Embryonic facial prominence (tissue), 1 donor: ENCODE measurements around the gene FAM3A.

ENCODE experiments used
- DNase-seq: peaks from one replicate; pipeline ENCODE4 v3.0.0-alpha.2; 2016; ENCODE audit errors: extremely low spot score

Gene FAM3A

DNA sequence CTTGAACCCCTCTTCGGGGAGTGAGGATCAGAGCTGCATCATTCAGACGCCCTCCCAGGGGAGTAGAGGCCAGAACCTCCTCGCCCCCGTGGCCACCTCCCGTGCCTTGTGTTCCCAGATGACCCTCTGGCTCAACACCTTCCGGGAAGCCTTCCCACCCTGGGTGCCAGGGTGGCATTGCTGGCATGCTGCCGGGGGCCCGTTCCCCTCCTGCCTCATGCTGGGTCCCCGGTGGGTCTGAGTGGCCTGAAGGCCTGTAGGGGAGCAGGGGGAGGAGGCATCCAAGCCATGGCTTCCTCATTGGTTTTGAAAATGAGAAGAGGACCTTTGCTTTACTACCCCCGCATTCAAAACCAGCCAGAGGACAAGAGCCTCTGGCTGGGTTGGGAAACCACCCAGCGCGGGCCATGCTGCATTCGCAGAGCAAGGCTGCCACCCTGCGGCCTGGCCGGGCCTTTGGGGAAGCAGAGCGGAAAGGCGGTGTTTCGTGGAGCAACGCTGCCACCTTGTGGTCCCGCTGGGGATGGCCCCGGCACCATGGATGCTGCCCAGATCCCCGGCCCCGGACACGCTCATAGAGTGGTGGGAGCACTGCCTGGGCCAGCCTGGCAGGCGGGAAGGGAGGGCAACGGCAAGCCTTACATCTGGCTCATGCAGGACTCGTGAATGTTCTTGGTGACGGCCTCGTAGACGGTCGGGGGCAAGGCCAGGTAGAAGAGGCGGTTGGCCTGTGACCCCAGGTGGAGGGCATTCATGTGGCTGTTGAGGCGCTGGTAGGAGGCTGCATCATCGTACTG is 18.7 kb upstream of the FAM3A start:
- DNase-seq: peak; percentile 46

DNA sequence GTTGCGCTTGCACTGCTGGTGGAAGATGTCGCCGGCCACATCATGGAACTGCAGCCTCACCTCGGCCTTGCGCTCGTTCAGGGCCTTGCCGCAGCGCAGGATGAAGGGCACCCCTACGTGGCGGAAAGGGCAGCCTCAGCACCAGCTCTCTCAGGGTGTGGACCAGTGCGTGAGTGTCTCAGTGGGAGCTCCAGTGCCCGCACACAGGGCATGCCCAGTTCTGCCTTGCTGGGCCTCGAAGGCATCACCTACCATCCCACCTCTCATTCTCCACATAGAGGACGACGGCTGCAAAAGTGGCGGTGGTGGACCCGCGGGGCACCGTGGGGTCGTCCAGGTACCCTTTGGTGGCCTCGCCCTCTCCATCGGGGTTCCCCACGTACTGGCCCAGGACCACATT is 16.7 kb upstream of the FAM3A start:
- no peak for DNase-seq

- no peak for DNase-seq
Observed at GRCh38 chrX:154531626-154532025, 15.6 kb upstream of the FAM3A start.

- DNase-seq: no peak
Observed at GRCh38 chrX:154530286-154530685, 14.3 kb upstream of the FAM3A start.

GRCh38 chrX:154529206-154529612 is 13.2 kb upstream of the FAM3A start:
- no peak for DNase-seq

- DNase-seq: peak; percentile 77
Observed at GRCh38 chrX:154526901-154527675, 11.1 kb upstream of the FAM3A start.

DNA sequence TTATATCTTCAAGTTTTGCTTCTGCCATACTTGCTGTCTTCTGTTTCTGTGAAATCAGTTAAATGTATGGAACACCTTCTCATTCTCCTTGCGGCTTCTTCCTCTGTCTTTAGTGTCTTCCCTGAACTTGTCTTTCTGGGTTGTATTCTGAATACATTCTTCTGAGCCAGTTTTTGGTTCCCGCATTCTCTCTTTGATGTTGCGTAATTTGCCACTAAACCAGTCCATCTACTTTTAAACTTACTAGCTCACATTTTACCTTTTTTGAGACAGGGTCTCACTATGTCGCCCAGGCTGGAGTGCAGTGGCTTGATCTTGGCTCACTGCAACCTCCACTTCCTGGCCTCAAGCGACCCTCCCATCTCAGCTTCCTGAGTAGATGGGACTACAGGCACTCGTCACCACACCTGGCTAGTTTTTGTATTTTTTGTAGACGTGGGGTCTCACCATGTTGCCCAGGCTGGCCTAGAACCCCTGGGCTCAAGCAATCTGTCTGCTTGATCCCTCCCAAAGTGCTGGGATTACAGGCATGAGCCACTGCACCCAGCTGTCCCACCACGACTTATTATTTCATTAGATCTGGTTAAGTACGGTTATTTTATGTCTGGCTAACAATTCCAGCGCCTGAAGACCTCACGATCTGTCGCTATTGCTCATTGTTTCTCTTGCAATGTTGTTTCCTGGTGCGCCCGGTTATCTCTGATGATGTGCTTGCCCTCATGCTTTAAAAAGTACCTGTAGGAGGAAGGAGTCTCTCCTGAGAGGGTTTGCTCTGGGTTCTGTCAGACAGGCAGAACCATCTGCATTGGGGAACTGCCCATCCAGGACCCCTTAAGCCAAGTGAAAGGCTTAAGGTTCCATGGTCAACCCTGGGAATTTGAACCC is 9.8 kb upstream of the FAM3A start:
- no peak for DNase-seq

GRCh38 chrX:154519389-154519788 is 3.4 kb upstream of the FAM3A start:
- no peak for DNase-seq

DNA sequence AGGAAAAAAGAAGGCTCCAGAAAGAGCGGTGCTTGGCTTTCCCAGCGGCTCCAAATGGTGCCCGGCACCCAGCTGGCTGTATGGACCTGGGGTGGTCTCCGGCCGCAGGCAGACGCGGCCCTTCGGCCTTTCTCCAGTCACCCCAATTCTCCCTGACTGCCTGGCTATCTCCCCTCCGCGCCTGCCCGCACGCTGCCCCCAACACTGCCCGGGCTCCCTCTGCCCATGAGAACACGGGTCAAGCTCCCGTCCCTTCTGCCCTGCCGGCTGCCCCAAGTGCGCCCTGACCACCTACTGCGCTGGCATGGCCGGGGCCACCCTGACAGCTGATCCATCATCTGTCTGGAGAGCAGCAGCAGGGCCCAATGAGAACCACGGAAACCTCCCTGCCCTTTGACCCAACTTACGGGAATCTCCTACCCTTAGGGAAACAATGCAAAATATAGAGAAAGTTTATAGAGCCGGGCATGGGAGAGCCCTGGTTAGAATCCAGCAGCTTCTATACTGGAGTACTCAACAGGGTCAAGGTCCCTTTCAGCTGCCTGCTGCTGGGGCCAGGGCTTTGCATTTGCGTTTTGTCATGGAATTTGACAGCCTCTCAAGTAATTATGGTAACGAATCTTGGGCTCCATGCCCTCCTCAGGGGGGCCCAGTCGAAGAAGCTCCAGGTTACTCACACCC is 1.2 kb upstream of the FAM3A start:
- no peak for DNase-seq

DNA sequence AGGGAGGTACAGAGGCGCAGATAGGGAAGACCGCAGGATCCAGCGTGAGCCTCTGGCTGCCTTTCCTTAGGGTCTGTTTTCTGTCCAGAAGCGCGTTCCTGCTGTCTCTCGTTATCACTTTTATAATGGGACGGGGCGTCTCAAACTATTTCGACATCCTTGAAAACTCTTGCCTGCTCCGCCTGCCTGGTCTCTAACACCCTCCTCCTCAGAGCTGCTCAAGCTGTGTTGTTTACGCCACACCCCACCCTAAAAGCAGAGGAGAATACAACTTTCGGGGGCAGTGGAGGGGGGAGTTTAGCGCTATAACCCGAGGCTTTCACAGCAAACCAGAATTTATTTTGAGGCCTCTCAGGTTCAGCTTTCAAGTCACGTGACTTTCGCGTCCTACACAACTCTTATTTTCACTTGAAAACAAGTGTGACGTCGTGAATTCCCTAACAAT is 646 bp upstream of the FAM3A start:
- DNase-seq: peak; percentile 67

- no peak for DNase-seq
Observed at GRCh38 chrX:154515090-154515965, 704 bp downstream of the FAM3A start.

DNA sequence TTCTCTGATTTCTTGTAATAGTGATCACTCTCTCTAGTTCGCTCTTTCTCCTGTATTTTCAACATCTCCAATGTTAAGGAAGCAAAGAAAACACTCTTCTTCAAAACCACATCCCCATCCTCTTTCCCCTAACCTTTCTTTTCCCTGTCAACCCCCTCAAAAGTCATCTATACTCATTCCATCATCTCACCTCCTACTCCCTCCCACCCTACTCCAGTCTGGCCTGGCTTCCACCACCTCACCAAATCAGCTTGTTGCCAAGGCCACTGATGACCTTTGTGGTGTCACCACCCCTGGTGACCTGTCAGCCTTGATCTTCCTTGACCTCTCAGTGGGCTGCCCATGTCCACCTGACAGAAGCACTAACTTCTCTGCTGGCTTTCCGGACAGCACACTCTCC is 2.3 kb downstream of the FAM3A start:
- no peak for DNase-seq

DNA sequence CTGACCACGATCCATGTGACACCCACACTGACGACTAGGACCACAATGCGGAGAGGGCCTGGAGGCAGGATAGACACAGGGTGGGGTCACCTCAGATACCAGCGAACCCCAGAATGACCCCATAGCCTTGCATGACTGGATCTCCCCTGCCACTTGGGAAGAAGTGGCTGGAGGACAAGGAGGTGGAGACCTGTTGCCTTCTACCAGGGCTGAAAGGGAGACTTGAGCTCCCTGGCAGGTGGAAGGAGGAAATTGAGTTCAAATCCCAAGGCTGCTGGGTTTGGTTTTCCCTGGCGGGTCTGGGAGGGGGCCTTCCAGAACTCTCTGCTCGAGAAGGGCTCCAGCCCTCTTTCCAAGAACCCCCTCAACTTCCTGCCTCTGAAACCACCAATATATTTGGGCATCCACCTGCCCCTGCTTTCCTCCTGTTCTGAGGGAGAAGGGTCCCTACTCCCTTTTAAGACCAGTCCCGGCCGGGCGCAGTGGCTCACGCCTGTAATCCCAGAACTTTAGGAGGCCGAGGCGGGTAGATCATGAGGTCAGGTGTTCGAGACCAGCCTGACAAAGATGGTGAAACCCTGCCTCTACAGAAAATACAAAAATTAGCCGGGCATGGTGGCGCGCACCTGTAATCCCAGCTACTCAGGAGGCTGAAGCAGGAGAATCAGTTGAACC is 3.0 kb downstream of the FAM3A start:
- no peak for DNase-seq

DNA sequence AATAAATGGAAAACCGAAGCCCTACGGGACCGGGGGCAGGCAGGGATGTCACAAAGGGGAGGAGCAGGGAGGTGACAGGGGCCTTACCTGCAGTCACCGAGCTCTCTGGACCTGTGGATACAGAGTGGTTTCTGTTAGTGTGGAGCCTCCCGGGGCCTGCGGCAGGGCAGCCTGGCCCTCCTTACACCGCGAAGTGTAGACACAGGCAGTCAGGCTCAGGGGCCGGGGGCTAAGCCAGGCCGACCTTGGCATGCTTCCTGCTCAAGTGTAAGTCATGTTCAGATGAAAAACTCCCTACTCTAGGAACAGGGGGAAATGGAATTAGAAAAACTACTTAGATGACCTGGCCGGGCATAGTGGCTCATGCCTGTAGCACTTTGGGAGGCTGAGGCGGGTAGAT is 4.3 kb downstream of the FAM3A start:
- no peak for DNase-seq

DNA sequence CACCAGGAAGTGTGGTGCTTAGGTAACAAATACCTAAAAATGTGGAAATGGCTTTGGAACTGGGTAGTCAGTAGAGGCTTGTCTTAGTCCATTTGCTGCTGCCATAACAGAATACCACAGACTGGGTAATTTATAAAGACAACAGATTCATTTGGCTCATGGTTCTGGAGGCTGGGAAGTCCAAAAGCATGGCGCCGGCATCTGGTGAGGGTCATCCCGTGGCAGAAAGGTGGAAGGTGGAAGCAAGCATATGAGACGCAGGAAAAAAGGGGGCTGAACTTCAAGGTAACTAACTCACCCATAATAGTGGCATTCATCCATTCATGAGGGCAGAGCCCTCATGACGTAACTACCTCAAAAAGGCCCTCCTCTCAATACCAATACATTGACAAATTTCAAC is 6.6 kb downstream of the FAM3A start:
- no peak for DNase-seq

- no peak for DNase-seq
Observed at GRCh38 chrX:154508384-154508745, 7.7 kb downstream of the FAM3A start.

DNA sequence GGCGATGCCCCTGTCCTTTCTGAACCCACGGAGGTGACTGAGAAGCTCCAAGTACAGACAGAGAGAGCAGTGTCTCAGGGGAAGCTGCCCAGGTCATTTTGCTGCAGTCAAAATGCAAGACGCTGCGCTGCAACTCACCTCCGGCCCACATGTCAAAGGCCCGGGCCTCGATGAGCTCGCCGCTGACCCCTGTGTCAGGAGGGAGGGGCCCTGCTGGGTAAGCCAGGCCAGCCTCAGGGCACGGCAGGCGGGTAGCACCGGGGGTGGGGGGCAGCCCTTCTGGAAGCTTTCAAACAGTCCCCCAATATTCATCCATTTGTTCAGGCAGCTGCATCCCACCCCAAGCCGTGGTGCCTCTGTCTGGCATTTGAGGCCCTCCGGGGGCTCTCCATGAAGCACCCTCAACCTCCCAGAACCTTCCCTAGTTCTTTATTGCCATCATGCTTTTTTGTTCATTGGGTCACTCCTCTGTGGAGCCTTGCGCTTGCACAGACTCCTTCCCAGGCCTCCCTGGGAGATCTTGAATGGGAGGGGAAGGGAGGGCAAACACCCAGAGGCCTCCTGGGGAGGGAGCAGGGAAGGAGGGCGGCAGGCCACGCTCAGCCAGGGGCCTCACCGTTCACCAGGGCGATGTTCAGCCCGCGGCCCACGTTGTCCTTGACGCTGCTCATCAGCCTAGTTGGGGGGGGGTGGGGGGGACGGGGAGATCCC is 8.2 kb downstream of the FAM3A start:
- no peak for DNase-seq

GRCh38 chrX:154506483-154507332 is 9.3 kb downstream of the FAM3A start:
- DNase-seq: no peak
